GM12872 (cell line): ENCODE data around the gene OR56B1.

ENCODE experiments used
- TF ChIP-seq, protein P1 (sequence below): IDR thresholded peaks from 3 replicates; pipeline ENCODE4 v1.5.1; 2011; ENCODE audit warnings: low read depth, mild to moderate bottlenecking, low read length, moderate library complexity; ENCODE audit not compliant: insufficient read depth

The OR56B1 gene

DNA sequence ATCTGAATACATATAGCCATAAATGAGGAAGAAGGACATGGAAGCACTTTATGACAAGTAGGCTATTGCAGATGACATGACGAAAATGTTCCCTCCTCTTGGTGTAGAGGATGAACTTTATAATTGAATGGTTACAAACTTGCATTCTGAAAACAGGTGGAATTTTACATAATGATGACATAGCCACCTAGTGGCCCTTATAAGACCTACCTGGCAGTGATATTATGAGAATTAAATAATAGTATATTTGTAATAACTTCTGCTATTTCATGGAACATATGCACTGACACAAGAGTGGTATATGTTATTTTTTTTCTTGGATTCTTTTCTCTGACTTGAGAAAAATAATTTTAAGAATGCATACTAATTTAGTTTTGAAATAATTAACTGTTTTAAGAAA is 23.7 kb upstream of the OR56B1 start:
- TF ChIP-seq, protein P1, sequence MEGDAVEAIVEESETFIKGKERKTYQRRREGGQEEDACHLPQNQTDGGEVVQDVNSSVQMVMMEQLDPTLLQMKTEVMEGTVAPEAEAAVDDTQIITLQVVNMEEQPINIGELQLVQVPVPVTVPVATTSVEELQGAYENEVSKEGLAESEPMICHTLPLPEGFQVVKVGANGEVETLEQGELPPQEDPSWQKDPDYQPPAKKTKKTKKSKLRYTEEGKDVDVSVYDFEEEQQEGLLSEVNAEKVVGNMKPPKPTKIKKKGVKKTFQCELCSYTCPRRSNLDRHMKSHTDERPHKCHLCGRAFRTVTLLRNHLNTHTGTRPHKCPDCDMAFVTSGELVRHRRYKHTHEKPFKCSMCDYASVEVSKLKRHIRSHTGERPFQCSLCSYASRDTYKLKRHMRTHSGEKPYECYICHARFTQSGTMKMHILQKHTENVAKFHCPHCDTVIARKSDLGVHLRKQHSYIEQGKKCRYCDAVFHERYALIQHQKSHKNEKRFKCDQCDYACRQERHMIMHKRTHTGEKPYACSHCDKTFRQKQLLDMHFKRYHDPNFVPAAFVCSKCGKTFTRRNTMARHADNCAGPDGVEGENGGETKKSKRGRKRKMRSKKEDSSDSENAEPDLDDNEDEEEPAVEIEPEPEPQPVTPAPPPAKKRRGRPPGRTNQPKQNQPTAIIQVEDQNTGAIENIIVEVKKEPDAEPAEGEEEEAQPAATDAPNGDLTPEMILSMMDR, result peak; percentile 31; the same call in 1 of the 3 replicates

- TF ChIP-seq, protein P1, result no peak
Observed at GRCh38 chr11:5713695-5714094, 22.6 kb upstream of the OR56B1 start.

DNA sequence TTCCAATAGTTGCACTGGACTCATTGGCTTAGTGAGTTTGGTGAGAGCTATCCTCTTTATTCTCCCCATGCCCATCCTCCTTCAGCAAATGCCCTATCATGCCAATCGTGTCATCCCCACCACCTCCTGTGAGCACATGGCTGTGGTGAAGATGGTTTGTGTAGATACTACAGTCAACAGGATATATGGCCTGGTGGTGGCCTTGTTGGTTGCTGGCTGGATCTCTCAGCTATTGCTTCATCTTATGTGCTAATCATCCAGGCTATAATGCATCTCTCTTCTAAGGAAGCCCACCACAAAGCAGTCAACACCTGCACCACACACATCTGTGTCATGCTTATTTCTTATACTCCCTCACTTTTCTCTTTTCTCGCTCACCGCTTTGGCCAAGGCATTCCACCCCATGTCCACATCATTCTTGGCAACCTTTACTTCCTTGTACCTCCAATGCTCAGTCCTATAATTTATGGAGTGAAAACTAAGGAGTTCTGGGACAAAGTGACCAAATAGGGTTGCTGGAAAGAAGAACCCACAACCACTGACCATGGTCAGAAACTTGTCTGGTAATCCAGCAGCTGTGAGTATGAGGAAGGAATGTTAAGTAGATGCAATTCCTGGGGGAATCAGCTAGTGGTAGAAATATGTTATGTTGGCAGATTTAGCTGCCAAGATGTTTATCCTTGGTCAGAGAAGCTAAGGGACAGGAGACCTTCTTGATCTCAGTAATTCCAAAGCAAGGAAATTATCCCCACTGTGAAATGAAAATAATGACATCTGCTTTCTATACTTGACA is 16.3 kb upstream of the OR56B1 start:
- TF ChIP-seq, protein P1, result no peak

DNA sequence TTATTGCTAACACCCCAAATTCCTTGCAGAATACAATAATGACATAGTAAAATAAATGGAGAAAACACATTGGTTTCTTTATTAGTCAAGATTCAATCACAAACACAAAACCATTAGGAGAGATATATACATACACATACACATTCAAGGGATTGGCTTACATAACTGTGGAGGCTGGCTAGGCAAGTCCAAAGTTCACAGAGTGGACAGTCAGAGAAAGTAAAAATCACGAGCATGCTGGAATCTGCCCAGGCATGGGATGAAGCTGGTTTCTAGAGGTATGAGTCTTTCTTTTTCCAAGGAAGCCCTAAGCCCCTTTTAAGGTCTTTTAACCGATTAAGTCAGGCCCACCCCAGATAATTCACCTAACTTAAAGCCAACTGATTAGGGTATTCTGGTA is 13.6 kb upstream of the OR56B1 start:
- TF ChIP-seq, protein P1, result no peak

- TF ChIP-seq, protein P1, result no peak
Observed at GRCh38 chr11:5726351-5726750, 9.9 kb upstream of the OR56B1 start.

DNA sequence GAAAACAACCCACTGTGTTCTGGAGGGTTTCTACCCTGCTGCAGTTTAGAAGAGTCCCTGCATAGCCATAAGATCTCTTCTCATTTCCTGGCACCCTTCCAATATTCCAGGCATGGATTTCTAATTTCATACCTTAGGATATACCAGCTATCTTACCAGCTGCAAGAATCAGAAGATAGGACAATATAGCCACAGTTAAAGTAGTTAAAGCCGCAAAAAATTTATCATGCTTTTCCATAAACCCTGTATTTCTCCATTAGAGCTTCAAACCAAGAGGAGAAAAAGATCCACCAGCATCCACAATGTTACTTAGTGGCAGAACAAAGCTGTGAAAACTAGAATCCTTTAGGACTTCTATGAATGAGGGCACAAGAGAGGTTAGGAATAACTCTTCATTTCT is 8.6 kb upstream of the OR56B1 start:
- TF ChIP-seq, protein P1, result no peak

- TF ChIP-seq, protein P1, result no peak
Observed at GRCh38 chr11:5737091-5737490, 843 bp downstream of the OR56B1 start.
